ENCODE measurements around the gene PTPRN.

GRCh38 chr2:219306047-219306446 is 3.2 kb downstream of the PTPRN start:
- no peak for TF ChIP-seq POLR2AphosphoS5 (IDR thresholded peaks at IDR 0.05; ENCODE audit: low read depth, low read length)
- TF ChIP-seq TAF1 (IDR thresholded peaks at IDR 0.05; ENCODE audit: low read depth, low read length), result no peak
- TF ChIP-seq RFX5 (IDR thresholded peaks at IDR 0.05; ENCODE audit: borderline replicate concordance, low read depth, low read length), result no peak
- no peak for TF ChIP-seq MAX (IDR thresholded peaks at IDR 0.05)
